Measurements from ENCODE around the gene SPHK2.
"Not testable (repeated sequence)": the region's sequence is repeated elsewhere in the genome, so short reads cannot be mapped to it uniquely, and the experiment has no call there.

SPHK2 gene

DNA sequence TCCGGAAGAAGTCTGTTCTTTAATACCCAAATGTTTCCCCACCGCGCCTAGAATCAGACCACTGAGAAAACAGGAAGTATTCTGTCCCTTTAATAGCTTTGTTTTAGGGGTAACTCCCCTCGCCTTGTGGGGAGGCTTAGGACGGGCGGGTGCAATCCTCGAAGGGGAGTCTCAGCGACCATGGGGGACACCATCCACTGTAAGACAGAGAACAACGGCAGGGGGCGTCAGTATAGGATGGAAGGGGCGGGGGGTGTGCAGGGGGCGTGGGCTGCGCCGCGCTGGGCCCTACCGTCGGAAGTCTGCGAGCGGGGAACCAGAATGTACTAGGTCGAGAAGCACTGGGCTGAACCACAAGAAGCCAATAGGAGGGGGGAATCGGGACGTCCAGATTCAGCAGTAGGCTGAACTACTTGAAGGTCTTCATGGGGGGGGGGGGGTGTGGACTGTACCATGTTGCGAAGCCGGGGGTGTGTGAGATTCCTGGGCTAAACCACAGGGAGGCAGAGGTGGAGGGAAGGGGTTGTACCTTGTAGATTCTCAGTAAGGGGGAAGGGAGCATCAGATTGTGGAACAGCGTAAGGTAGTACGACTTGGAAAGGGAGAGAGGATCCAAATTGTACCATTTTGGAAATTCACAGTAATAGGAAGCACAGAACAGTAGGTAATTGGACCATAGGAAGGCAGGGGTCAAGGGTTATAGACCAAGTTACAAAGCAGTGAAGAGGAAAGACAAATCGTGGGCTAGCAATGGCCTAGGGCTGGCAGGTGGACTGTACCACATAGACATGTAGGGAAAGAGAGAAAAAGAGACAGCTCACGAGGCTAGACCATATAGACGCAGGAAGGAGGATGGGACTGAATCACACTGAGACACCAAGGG is 18.9 kb downstream of the SPHK2 start:
- DNase-seq, result no peak

DNA sequence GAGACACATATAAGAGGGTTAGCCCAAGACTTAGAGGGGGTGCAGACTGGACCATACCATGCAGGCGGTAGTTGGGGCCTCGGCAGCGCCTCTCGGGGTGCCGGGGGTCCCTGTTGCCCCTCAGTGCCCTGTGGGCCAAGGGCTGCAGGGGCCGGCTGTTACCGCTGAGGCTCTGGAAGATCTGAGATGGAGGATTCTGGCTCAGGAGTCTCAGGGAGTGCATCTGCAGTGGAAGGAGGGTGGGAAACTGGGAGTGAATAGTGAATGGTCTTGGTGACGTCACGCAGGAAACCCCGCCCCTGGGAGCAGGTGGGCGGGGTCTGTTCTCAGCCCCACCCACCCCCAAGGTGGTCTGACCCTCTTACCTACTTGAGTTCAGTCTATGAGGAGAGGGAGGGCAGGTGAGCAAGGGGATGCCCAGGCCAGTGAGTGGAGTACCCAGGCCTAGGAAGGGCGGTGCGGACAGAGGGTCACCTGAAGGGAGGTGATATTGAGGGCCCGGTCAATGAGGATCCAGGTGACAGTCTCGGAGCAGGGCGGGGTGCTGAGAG is 19.6 kb downstream of the SPHK2 start:
- DNase-seq, result no peak

DNA sequence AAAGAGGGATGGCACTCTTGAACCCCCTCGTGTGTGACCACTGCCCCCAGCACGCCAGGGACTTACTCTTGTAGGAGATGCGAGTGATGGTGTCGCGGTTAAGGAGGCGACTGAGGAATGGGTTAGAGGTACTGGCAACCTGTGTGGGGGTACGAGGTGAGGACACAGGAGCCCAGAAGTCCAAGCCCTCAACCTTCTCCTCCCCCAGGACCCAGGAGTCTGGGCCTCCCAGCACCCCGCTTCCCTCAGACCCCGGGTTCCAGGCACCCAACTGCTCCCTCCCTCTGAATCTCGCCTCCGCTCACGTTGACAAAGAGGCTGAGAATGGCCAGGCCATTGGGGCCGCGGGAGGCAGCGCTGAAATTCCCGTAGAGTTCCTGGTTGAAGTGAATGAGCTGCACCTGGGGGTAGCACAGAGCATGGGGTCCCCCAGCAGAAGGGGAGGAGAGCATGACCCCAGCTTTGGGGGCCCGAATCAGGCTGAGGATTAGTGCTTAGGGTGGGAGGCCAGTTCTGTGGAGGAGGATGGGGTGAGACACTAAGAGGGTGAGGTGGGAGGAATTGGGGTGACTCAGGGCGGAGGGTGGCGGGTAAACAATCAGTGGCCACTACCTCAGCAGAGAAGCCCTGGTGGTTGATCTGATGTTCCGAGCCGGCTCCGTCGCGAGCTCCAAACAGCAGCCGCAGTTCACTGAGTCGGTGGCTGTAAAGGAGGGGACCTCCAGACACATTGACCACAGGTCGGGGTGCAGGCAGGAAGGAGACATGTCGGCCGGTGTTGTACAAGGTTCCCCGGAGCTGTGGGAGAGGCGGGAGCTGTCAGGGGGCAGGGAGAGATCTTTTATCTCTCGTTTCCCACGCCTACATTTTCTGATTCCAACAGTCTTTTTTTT is 20.4 kb downstream of the SPHK2 start:
- DNase-seq, result no peak

DNA sequence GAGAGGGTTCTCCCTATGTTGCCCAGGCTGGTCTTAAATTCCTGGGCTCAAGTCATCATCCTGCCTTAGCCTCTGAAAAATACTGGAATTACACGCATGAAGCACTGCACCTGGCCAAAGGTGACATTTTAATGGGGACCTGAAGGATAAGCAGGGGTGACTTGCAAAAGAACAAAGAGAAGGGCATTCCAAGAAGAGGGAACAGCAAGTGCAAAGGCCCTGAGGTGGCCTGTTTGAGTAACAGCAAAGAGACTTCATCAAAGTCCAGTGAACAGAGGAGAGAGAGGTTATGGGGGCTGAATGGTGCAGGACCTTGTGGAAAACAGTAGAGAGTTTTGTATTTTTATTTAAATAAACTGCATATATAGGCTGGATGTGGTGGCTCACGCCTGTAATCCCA is 22.5 kb downstream of the SPHK2 start:
- DNase-seq, result no peak

DNA sequence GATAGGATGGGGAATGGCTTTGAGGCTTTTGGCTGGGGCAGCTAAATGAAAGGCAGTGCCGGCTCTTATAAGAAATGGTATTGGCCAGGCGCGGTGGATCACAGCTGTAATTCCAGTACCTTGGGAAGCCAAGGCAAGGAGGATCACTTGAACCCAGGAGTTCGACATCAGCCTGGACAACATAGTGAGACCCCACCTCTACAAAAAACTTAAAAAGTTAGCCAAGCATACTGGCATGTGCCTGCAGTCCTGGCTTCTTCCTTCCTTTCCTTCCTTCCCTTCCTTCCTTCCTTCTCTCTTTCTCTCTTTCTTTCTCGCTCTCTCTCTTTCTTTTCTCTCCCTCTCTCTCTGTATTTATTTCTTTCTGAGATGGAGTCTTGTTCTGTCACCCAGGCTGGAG is 23.6 kb downstream of the SPHK2 start:
- no peak for DNase-seq

DNA sequence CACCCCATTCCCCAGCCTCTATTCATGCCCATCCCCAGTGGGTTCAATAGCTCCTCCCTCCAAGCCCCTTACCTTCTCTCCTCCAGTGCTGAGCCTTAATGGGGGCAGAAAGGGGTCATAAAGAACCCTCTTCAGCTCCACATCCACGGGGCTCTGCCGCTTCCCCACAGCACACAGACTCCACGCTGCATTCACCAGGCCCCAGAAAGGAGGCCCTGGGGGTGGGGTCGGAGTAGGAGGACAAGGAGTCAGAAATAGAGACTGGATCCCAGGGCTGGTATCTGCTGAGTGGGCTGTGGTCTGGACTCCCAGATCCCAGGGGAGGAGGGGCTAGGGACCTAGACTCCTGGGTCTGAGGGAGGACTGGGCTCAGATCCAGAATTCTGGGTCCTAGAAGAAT is 25.0 kb downstream of the SPHK2 start:
- no peak for DNase-seq

DNA sequence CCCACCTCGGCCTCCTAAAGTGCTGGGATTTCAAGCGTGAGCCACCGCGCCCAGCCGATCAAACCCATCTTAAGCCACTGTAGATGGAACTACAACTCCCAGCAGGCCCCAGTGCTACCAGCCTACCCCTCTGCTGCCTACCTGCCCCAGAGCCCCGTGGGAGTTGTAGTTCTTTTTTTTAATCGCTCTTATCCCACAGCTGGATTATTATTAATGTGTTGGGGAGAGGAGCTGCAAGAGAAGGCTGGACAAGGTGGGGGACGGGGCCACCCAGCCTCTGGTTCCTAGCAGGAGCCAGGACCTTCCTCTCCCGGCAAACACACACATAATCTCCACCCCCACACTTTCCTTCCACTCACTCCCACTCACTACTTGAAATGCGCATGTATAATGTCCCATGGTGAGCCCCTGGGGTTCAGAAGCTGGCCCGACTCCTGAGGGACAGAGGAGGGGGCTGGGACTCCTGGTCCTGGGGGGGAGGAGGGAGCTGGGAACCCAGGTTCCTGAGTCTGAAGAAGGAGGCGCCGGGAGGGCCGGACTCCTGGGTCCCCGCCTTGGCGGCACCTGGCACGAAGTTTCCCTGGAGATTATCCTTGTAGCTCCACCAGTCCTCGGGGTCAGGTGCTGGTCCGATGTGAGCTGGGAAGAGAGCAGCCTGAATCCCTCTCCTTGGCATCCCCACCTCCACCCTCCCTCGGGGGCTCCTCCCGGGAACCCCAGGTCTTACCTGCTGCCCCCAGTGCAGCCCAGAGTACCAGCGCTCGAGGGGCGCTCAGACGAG is 25.7 kb downstream of the SPHK2 start:
- no peak for DNase-seq

DNA sequence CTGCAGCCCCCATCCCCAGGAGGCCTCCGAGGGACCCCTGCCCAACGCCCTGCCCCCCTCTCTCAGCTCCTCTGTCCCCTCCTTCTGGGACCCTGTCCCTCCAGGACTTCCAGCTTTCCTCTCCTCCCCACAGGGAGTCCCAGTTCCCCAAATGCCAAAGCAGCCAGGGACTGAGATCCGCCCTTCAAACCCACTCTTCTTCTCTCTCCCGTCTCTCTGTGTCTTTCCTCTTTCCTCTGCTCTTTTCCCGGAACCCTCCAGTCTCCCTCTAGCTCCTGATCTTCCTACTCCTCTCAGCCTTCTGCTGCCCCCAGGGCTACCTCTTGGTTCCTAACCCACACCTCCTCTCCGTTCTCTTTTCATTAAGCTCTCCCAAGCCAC is 26.3 kb downstream of the SPHK2 start:
- DNase-seq, result no peak

DNA sequence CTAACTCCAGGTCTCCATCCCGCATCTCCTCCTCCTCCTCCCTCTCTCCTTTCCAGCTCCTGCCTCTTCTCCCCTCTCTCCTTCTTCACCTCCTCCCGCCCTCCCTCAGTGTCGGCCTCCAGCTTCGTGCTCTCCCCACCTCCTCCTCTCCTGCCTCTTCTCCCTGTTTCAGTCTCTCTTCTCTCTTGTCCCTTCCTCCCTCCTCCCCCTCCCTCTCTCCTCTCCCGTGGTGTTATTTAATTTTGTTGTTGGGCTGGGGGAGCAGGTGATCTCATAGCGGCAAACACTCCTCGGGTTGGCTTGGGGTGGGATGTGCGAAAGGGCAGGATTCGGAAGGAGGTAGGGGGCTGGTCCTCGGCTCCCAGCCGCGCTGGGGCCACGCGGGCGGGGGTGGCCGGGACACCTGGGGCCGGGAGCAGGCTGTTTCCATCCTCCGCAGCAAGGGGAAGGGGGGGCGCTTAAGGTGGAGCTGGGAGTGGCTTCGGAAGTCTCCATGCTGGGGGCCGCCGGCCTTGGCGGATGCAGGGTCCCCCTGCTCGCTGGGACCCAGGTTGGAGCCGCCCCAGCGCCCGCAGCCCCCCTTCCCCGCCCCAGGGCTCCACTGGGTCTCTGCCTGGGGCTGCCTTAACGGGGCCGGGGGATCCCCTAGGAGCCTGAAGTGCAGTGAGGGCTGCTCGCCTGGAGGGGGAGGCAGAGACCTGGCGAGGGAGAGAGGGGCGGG is 26.9 kb downstream of the SPHK2 start, which contains the start of gene CA11:
TSS of gene CA11 (minus strand) at position 187 of the 721 bp plus-strand sequence. CDS start 555 bp downstream, outside the sequence.
- DNase-seq, result no peak

DNA sequence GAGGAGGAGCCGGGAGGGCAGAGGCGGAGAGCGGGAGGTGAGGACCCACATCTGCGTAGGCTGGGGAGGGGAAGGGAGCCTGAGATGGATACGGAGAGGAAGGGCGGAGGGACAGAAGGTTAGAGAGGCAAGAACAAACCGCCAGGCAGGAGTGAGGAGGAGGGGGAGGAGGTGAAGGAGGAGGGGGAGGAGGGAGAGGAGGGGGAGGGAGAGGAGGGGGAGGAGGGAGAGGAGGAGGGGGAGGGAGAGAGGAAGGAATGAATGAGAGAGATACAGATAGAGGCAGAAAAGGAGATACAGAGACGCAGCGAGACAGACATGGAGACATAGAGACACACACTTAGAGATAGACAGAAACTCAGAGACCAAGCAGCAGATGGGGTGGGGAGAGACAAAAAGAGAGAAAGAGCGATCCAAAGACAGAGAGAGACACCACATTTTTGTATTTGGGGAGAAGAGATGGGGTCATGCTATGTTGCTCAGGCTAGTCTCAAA is 27.5 kb downstream of the SPHK2 start:
- no peak for DNase-seq

DNA sequence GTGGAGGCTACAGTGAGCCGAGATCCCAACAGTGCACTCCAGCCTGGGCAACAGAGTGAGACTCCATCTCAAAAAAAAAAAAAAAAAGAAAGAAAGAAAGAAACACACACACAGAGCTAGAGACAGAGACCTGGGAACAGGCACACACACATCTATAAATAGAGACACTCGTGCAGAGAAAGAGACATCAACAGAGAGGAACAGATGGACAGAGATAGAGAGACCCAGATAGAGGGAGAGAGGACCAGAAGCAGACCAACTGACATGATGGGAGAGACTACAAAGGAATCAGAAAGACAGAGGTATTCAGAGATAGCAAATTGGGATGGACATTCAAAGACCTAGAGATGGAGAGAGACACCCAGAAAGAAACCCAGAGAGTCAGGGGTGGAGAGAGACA is 28.8 kb downstream of the SPHK2 start:
- DNase-seq, result no peak

DNA sequence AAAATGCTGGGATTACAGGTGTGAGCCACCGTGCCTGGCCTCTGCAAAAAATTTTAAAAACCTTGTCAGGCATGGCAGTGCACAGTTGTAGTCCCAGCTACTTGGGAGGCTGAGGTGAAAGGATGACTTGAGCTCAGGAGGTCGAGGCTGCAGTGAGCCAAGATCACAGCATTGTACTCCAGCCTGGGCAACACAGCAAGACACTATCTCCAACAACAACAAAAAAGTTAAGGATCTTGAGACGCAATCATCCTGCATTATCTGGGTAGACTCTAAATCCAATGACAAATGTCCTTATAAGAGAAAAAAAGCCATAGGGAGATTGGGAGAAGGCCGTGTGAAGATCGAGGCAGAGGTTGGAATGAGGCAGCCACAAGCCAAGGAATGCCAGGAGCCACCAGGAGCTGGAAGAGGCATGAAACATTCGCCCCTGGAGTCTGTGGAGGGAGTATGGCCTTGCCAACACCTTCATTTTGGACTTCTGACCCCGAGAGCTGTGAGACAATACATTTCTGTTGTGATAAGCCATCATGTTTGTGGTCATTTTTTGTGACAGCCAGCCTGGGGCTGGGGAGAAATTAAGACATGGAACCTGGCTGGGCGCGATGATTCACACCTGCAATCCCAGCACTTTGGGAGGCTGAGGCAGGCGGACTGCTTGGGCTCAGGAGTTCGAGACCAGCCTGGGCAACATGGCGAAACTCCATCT is 31.8 kb downstream of the SPHK2 start:
- DNase-seq, result no peak

DNA sequence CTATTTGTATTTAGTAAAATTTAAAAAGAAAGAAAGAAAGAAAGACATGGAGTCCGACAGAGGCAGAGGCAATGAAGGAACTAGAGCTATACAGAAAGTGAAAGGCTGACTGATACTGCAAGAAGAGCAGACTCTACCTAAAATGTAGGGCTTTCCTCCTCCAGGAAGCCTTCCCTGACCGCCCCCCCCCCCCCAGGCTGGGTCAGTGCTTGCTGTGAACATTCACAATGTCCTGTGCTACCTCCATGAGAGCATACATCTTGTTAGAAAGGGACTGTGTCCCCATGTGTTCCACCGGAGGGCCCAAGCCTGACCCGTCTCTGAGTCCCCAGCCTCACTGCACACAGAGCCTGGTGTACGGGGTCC is 32.4 kb downstream of the SPHK2 start:
- no peak for DNase-seq

DNA sequence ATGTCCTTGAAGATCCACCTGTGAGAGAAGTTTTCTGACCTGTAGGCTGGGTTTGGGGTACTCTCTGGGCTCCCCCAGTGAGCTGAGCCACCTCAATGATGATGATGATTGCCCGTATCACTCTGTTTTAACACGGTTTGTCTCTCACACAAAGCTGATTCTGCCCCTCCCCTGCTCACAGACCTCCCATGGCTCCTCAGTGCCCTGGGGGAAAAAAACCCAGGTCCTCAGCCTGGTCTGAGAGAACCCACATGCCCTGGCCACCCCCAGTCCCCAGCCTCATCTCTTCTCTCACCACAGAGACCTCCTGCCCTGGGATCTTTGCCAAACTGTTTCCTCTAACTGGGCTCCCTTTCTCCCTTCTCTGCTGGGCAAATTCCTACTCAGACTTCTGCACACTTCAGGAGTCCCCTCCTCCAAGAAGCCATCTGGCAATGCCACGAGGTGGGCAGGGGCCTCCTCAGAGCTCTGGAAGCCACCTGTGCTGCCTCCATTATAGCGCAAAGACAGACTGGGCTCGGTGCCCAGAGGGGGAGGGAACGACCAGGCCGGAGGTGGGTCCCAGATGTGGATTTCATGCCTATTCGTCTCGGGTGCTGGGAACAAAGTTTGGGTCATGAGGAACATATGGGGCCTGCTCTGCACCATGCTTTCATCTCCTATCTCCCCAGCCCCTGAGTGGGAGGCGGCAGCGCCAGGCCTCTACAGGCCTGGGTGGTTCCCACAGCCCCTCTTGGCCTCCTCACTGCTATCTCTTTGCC is 35.2 kb downstream of the SPHK2 start:
- no peak for DNase-seq

DNA sequence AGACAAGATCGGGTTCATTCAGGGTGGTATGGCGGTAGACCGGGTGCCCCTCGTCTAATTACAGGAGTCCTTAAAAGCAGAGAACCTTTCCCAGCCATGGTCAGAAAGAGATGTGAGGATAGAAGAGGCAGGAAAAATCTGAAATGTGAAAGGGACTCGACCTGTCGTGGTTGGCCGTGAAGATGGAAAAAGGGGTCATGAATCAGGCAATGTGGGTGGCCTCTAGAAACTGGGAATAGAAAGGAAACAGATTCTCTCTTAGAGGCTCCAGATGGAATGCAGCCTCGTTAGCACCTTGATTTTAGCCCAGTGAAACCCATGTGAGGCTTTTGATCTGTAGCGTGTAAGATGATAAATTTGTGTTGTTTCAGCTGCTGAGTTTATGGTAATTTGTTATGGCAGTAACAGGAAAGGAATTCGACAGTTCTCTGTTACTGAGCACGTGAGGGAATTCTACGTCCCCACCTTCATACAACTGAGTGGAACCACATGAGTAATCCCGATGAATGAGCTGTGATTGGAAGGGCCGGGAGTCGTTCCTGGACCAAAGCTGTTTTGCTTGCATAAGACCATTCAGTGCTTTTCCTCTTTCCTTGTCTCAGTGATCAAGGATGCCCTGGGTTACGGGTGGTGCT is 37.7 kb downstream of the SPHK2 start:
- DNase-seq, result no peak

DNA sequence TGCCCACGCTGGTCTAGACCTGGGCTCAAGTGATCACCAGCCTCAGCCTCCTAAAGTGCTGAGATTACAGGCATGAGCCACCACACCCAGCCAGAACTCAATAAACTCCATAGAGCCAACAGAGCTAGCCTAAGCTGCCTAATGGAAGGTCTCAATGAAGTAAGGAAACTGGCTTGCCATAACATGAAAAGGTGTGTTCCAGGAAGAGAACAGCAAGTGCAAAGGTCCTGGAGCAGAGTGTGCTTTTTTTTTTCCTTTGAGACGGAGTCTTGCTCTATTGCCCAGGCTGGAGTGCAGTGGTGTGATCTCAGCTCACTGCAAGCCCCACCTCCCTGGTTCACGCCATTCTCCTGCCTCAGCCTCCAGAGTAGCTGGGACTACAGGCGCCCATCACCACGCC is 38.5 kb downstream of the SPHK2 start:
- not testable (repeated sequence) for DNase-seq

DNA sequence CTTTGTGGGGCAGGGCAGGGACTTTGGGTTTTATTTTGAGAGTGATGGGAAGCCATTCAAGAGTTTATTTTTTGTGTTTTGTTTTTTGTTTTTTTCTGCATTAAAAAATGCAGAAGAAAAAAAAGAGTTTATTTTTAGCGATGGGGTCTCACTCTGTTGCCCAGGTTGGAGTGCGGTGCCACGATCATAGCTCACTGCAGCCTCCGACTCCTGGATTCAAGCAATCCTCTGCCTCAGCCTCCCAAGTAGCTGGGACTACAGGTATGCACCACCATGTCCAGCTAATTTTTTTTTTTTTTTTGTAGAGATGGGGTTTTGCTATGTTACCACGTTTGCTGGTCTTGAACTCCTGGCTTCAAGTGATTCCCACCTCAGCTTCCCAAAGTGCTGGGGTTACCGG is 39.2 kb downstream of the SPHK2 start:
- DNase-seq, result no peak

DNA sequence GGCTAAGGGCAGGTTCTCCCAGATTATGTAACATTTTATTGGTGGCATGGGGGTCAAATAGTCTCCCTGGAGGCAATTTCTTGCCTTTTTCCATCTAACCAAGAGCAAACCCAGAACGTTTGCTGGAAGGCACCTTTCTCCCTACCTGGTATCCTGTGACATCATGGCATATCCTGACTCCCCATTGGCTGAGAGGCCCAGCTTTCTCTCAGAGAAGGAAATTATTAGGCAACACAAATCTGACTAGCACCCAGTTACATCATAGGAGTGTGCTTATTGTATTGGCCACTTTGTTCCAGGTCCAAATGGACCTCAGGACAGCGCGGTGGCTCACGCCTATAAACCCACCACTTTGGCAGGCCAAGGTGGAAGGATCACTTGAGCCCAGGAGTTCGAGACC is 40.5 kb downstream of the SPHK2 start:
- no peak for DNase-seq

DNA sequence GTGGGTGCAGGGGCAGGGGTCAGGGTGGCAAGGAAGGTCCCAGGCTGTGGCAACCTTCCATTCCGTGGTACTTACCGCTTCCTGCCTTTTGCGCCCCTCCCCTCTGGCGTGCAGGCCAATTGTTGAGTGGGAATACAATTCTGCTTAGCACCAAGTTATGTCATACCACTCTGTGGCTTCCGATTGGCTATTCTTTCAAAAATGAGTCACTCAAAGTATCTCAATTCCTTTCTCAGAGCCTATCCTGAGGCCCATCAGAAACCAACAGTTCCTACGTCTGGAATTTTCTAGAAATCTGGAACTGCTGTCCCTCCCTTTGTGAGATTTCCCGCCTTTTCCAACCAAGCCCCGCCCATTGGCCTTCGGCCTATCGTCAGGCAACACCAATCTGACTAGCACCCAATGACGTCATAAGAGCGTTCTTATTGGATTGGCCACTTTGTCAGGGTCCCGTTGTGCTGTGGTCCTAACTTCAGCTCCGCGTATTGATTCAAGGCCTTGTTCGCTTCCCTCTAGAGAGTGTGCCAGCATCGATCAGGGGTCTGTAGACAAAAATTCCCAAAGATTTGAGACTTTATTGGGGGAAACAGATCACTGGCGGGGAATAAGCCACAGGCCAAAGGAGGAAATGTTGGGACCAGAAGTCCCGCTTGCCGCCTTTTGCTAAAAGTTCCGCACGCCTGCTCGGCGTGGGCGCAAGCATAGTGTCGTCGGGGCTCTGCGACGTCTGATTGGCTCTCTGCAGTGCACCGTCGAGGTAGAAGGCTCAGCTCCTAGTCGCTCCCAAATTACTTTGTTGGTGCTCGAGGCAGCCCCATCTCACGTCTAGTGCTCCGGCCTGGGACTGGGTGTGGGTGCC is 41.8 kb downstream of the SPHK2 start:
- DNase-seq, result no peak
